Measurements from ENCODE around the gene PCDH18.

DNA sequence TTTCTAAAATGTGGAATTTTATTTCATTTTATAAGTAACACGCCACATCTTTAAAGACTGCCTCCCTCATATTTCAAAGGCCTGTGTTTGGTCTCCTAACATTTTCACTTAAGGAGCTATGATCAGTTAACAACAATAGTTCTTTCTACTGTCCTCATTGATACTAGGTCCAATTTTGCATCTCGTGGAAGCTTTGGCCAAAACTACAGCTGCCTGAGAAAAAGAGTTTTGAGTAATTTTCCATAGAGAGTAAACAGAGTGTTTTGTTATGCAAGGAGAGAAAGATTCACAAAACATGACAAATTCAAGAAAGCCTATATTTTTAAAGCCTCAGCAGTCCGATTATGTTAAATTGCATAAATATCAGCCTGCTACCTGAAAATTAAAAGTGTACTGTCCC is 11.4 kb upstream of the PCDH18 start:
- TF ChIP-seq, protein P1, sequence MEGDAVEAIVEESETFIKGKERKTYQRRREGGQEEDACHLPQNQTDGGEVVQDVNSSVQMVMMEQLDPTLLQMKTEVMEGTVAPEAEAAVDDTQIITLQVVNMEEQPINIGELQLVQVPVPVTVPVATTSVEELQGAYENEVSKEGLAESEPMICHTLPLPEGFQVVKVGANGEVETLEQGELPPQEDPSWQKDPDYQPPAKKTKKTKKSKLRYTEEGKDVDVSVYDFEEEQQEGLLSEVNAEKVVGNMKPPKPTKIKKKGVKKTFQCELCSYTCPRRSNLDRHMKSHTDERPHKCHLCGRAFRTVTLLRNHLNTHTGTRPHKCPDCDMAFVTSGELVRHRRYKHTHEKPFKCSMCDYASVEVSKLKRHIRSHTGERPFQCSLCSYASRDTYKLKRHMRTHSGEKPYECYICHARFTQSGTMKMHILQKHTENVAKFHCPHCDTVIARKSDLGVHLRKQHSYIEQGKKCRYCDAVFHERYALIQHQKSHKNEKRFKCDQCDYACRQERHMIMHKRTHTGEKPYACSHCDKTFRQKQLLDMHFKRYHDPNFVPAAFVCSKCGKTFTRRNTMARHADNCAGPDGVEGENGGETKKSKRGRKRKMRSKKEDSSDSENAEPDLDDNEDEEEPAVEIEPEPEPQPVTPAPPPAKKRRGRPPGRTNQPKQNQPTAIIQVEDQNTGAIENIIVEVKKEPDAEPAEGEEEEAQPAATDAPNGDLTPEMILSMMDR (conservative IDR thresholded peaks at IDR 0.05), result no peak
- no peak for TF ChIP-seq ZFX (IDR thresholded peaks at IDR 0.05)
